HG03575 (cell line): ENCODE results near the gene TUBGCP6.
"Not testable (repeated sequence)": the region's sequence is repeated elsewhere in the genome, so short reads cannot be mapped to it uniquely, and the experiment has no call there.

Source experiments
- ATAC-seq: cut with Tn5 transposase; IDR thresholded peaks from one replicate; pipeline ENCODE4 v1.9.1; 2021; ENCODE audit not compliant: unreplicated experiment, insufficient number of reproducible peaks, low FRiP score; ENCODE audit errors: extremely low read depth

The TUBGCP6 gene

DNA sequence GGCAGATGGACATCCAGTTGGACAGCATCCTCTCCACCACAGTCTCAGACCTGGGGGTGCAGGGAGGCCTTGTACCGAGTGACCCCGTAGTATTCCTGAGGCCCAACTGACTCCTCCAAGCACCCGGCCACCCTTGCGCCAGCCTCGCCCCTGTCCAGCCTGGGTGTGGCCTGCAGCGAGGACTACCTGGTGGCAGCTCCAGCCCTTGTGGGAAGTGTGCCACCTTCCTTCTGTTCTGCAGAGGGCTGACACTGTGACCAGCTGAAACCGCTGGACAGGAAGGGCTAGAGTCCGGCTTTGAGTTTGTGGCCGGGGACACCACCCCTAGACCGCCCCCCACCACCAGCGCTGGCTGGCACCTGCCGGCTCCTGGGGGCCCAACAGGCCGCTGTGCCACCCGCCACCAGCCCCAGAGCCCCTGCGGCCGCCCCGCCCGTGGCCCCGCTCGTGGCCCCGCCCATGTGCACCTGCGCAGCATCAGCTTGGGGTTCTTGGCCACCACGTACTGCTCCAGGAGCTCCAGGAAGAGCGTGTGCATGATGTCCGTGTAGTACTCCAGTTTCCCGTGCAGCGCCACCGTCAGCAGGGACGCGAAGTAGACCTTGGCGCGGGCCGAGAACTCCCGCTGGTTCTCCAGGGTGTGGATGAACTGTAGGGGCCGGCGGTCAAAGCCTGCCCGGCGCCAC lies 35.3 kb upstream of the TUBGCP6 start:
- ATAC-seq = no peak

DNA sequence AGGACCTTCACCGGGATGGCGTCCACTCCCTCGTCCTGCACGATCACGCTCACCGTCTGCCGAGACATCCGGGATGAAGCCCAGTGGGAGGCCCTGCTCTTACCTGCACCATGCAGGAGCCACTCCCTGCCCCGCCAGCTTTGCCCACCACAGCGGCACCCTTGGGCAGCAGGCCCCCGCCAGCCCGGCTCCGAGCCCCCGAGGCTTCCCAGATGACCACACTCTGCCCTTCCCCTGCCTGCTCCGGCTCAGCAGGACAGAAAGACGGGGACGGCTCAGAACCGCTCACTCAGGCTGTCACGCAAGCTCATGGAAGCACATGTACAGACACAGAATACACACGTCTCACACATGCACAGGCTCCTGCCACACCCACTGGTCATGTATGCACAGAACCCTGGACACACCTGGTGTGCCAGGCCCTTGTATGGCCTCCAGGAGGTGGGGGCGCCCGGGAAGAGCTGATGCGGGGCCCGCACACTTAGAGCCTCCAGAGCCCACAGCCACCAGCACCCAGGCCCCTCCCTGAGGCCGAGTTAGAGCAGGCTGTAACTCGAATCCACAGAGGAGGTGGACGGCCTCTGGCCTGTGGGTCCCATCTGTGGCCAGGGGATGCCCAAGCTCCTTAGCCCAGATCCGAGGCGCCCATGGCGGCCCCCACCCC lies 34.3 kb upstream of the TUBGCP6 start:
- ATAC-seq = no peak

DNA sequence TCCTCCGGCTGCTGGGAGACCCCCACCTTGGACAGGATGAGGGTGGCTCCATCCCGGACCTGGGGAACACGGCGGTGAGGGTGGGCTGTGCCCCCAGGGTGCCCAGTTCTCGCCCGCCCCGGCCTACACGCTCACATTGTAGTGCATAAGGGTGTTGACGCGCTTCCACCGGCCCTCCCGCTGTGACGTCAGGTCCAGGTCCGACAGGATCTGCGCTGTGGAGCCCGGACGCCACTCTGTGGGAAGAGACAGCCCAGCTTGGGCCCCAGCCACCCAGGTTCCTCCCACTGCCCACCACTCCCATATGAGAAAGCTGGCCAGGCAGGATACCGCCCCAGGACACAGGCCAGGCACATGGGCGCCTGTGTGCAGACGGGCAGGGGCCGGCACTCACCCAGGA lies 33.6 kb upstream of the TUBGCP6 start:
- no peak for ATAC-seq

DNA sequence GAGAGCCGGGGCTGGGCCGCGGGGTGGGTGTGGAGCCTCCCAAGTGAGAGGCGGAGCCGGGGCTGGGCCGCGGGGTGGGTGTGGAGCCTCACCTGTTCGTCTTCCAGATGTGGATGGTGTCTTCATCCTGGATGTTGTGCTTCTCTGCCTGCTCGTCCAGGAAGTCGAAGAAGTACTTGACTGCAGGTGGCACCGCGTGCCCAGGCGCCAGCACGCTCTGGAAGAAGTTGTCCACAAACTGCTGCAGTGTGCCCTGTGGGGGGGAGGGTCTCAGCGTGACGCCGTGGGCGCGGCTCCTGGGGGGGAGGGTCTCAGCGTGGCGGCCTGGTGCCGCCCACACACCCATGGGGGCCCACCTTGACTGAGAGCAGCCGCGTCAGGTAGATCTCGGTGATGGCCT lies 32.9 kb upstream of the TUBGCP6 start:
- no peak for ATAC-seq

DNA sequence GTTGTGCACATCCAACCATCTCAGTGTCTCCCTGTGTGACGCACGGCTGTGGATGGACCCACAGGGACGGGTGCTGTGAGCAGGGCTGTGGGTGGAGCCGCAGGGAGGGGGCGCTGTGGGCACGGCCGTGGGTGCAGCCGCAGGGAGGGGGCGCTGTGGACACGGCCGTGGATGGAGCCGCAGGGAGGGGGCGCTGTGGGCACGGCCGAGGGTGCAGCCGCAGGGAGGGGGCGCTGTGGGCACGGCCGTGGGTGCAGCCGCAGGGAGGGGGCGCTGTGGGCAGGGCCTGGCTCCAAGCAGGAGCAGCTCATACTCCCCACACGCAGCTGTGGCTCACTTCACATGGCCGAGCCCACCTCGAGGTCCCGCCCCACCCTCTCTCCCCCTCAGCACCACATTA lies 31.3 kb upstream of the TUBGCP6 start:
- no peak for ATAC-seq

DNA sequence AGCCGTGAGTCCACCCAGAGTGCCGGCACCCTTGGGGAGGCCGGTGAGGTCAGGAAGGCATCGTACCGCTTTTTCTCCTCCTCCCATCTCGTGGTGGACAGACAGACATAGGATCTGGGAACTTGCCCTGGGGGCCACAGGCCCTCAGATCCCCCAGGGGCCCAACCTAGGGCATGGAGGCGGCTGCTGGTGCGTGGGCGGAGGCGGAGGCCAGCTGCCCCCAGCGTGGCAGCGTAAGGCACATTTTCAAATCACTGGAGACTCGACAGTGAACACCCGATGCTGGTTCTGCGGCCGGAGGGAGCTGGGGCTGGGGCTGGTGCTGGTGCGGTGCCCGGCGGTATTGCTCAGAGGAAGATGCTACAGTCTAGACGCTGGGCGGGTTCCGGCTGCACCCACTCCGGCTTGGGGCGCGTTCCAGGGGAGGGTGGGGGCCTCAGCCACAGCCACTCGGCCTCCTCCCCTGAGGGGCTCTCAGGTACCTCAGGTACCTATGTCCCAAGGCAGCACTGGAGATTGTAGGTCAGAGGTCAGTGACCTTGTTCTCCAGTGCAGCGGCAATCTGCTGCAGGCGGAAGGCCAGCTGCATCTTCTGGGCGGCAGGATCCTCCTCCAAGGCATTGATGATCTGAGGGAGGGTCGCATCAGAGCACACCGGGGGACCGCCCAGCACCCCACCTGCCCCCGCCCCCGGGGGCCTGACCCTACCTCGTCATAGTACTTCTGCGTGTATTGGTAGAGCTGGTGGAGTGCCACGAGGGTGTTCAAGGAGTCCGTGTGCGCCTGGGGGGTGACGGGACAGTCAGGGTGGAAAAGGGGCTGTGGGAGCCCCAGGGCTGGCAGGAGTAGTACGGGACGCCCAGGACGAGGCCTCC lies 30.6 kb upstream of the TUBGCP6 start:
- ATAC-seq = no peak

DNA sequence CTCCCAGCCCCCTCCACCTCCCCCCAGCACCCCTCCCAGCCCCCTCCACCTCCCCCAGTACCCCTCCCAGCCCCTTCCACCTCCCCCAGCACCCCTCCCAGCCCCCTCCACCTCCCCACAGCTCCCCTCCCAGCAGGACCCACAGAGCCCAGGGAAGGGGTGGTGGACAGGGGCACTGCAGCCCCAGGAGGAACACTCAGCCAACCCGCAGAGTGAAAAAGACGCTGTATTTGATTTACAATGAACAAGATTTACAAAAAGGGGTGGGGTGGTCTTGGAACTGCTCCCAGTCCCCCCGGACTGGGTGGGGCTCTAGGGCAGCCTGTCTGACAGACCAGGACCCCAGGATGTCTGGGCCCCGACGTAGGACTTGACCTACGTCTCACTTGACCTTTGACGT lies 29.9 kb upstream of the TUBGCP6 start:
- ATAC-seq = no peak

DNA sequence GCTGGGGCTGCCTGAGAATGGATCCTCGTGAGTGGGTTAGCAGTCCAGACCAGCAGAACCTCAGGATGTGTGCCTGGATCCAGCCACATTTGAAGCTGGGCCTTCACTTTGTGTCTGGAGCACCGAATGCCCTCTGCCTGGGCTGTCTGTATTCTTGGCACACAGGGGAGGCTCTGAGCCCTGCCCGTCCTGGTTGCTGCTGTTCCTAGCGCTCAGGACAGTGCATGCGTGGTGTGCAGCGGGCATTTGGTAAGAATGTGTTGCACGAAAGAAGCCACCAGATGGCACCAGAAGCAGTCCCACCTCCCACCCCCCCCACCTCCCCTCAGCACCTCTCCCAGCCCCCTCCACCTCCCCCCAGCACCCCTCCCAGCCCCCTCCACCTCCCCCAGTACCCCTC lies 29.5 kb upstream of the TUBGCP6 start:
- no peak for ATAC-seq

DNA sequence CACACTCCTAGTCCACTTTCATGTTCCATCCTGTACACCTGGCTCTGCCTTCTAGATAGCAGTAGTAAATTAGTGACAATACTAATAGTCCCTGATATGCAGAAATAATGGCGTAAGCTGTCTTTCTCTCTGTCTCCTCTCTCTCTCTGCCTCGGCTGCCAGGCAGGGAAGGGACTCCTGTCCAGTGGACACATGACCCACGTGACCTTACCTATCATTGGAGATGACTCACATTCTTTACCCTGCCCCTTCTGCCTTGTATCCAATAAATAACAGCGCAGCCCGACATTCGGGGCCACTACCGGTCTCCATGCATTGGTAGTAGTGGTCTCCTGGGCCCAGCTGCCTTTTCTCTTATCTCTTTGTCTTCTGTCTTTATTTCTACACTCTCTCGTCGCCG lies 29.0 kb upstream of the TUBGCP6 start:
- not testable (repeated sequence) for ATAC-seq

DNA sequence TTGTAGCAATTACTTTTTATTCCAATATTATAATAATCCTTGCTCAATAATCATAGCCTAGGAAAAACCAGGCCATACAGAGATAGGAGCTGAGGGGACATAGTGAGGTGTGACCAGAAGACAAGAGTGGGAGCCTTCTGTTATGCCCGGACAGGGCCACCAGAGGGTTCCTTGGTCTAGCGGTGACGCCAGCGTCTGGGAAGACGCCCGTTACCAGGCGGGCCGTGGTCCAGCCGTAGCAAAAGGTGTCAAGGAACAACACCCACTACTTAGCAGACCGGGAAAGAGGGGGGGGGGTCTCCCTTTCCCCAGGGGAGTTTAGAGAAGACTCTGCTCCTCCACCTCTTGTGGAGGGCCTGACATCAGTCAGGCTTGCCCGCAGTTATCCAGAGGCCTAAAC lies 28.5 kb upstream of the TUBGCP6 start:
- ATAC-seq = not testable (repeated sequence)

DNA sequence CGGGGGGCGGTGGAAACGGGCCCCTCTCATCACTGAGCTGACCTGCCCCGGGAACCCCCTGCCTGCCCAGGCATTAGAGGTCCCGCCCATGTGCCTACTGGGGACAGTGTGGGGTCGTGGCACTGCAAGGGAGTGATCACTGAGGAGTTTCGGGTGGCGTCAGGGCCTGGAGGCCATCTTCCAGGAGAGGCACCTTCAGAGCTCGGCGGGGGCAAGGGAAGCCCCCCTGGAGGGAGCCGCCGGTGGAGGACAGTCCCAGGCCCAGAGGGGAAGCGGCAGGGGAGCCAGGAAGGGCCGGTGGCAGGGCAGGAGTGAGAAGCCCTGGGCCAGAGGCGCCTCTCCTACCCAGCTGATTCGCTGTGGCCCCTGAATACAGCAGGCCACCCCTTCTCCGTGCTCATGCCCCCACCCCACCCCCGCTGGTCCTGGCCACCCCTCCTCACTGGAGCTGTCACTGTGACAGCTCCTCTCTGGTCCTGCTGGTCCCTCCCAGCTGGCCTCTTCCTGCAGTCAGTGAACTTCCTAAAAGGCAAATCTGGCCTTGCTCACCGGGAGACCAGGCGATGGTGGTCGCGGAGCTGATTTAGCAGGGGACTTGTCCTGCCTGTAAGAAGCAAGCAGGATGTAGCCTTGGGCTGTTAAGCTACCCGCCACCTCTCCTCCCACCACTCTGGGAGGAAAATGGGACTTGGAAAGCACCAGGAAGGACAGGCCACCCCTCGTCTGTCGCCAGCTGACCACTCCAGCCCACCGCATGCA lies 27.4 kb upstream of the TUBGCP6 start:
- ATAC-seq = no peak

DNA sequence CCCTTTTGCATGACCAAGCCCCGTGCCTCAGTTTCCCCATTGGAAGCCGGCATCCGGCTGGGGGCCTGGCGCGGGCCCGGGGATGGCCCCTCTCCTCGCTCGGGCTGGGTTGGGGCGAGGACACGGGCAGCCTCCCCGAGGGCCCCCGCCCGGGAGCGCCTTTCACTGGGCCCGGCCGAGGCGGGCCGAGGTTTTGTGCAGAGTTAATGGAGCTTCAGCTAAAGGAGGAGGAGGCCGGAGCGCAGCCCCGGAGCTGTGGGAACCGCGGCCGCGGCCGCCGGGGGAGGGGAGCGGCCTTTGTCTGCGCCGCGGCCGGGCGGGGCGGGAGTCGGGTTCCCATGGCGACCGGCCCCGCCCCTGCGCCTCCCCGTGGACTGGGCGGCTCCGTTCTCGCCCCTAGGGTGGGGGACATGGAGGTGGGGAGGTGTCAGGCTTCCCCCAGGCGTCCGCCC lies 26.7 kb upstream of the TUBGCP6 start:
- ATAC-seq = no peak

DNA sequence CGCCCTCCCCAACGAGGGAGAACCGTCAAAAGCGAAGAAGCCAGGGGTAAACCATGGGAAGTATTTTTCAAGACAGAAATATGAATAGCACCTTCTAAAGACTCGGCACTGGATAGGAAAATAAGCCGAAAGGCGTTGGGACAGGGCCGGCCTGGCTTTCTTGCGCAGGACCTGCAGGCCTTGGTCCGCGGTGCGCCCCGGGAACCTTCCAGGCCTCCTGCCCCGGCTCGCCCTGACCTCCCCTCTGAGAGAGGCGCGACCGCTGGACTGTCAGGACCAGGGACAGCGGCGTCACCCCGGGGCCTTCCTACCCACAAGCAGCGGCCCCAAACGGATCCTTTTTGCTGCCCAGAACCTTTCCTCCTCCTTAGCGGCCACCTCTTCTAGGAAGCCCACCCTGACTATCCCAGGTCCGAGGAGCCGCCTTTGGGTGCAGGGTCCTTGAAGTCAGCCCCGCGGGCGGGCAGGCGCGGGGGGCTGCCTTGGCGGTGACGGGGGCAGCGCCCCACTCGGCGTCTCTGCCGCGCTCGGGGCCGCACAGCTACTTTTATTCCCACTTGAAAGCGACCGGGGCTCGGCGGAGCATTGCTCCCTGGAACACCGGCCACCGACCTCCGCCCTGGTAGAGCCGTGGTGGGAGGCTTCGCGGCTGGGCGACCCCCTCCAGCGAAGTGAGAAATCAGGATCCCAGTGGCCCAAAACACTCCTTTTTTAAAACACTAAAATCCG lies 26.0 kb upstream of the TUBGCP6 start:
- no peak for ATAC-seq

DNA sequence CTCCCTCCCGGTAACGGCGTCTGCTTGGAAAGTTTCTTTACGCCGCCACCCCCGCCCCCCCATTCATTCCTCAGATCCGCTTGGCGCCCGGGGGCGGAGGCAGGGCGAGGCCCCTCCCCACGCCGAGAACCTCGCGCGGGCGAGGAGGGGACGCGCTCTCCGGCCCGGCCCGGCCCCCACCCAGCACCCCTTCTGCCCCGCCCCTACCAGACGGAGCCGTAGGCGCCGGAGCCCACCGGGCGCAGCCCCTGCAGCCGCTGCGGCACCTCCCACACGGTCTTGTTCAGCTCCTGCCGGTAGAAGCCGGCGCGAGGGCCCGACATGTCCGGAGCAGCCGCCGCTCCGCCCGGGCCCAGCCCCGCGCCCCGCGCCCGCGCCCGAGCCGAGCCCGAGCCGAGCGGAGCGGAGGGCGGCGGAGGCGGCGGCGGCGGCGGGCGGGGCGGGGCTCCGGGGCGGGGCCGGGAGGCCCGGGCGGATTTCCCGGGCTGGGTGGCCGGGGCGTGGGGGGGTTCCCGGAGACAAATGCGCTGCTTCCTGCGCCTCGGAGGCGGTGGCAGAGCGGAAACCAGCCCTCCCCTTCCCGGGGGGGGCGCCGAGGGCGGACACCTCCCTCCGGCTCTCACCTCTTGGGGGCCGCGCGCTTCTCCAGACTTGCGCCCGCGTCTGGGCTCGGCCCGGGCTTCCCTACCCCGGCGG lies 25.3 kb upstream of the TUBGCP6 start, which contains the start of gene MAPK11:
MAPK11 (minus strand) TSS at position 411 of the 696 bp plus-strand sequence; CDS start at position 323, 88 bp downstream.
- no peak for ATAC-seq

DNA sequence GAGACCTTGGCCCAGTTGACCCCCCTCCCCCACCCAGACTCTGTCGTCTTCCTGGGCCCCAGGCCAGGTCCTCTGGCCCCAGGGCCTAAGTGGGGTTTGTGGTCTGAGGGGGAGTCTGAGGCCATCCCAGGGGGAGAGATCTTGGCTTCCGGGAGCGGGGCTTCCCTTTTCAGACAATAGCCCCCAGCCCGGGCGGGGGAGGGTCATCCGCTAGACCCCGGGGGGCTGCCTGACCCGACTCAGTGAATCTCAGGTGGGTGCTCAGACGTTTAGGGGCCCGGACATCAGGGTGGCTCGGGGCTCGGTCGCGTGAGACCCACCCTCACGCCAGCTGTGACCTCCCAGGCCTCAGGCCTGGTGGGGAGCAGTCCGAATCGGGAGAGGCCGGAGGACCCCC lies 24.7 kb upstream of the TUBGCP6 start:
- no peak for ATAC-seq

DNA sequence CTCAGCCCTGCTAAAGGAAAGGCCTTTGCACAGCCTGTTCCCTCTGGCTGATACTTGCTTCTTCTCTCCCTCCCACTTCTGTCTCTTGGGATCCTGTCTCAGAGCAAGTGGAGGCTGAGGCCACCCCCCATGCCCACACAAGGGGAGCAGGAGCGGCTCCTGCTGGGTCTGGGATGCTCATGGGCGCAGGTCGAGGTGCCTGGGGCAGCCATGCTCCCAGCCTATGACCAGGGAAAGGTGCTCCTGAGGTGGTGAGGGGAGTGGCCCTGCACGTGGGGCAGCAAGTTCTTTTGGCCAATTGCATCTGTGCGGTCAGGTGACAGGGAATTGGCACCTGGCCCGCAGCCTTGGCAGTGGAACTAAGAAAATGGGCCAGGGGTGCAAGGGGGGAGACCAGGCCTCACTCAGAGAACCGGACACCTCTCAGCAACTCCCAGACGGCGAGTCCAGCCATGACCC lies 23.9 kb upstream of the TUBGCP6 start:
- ATAC-seq = no peak

DNA sequence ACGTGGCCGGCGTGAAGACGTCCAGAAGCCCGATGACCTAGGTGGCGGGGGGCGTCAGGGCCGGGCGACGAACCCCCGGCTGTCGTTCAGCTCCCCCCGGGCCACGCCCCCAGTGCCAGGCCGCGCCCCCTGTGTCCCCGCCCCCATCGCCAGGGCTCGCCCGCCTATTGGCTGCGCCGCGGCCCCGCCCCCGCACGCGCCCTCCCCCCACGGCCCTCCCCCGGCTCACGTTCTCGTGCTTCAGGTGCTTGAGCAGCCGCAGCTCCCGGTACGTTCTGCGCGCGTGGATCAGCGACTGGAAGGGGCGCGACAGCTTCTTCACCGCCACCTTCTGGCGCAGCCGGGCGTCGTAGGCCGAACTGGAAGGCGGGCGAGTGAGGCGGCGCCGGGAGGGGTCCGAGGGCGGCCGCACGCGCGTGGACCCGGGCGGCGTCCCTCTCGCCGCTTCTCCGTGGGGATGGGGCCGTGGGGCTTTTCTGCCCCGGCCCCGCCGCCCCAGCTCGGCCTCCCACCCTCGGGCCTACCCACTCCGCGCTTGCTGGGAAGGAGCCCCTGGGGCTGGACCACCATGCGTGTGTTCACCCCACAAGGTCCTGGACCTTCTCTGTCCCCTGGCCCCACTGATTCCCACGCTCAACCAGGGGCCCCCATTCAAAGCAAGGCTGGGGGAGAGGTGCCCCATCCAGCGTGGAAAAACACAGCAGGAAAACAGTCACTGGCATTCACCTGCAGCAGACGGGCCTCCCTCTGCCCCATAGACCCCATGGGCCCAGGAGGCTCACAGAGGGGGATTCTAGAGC lies 23.0 kb upstream of the TUBGCP6 start:
- no peak for ATAC-seq
